Nephron progenitor cell (in vitro differentiated cells): ENCODE results near the gene RADIL.

Experiments
- DNase-seq: peaks from one replicate; pipeline ENCODE4 v3.0.0; 2021
- H3K27ac Mint-ChIP-seq: 2 replicates; pipeline ENCODE4 v1.8.0; 2021; ENCODE audit warnings: mild to moderate bottlenecking, moderate library complexity, mixed read lengths
- H3K27me3 Mint-ChIP-seq: 2 replicates; pipeline ENCODE4 v1.8.0; 2021; ENCODE audit warnings: mild to moderate bottlenecking, low read depth, mixed read lengths; ENCODE audit not compliant: poor library complexity
- H3K36me3 Mint-ChIP-seq: 2 replicates; pipeline ENCODE4 v1.8.0; 2021; ENCODE audit warnings: low read depth, mixed read lengths
- H3K4me1 Mint-ChIP-seq: 2 replicates; pipeline ENCODE4 v1.8.0; 2021; ENCODE audit warnings: mixed read lengths
- H3K4me3 Mint-ChIP-seq: 2 replicates; pipeline ENCODE4 v1.8.0; 2021; ENCODE audit warnings: mild to moderate bottlenecking, moderate library complexity, mixed read lengths
- H3K9me3 Mint-ChIP-seq: 2 replicates; pipeline ENCODE4 v1.8.0; 2021; ENCODE audit warnings: mild to moderate bottlenecking, moderate library complexity, mixed read lengths
- CTCF ChIP-seq: fragments of 200-600 bp; sonication (generic); IDR thresholded peaks from 2 replicates; pipeline ENCODE4 v1.5.0; 2021; ENCODE audit warnings: antibody characterized with exemption

The RADIL gene

GRCh38 chr7:4841836-4842235 lies 41.7 kb downstream of the RADIL start:
- no peaks in the 10 kb centered on the region for H3K36me3 Mint-ChIP-seq
- H3K9me3 Mint-ChIP-seq: no peaks in the 10 kb centered on the region
- no peak overlapping the region for H3K27ac Mint-ChIP-seq
- DNase-seq: no peak
- H3K27me3 Mint-ChIP-seq: peaks cover 6% of the 10 kb centered on the region
- no peak overlapping the region for H3K4me3 Mint-ChIP-seq
- peaks cover 39% of the 10 kb centered on the region for H3K4me1 Mint-ChIP-seq
- no peak for TF ChIP-seq CTCF

GRCh38 chr7:4841007-4841784 lies 42.3 kb downstream of the RADIL start:
- H3K36me3 Mint-ChIP-seq: no peaks in the 10 kb centered on the region
- H3K4me1 Mint-ChIP-seq: peaks cover 41% of the 10 kb centered on the region
- H3K27me3 Mint-ChIP-seq: peaks cover 6% of the 10 kb centered on the region
- no peak for TF ChIP-seq CTCF
- no peaks in the 10 kb centered on the region for H3K9me3 Mint-ChIP-seq
- no peak overlapping the region for H3K27ac Mint-ChIP-seq
- no peak overlapping the region for H3K4me3 Mint-ChIP-seq
- no peak for DNase-seq

GRCh38 chr7:4840079-4840501 lies 43.4 kb downstream of the RADIL start:
- no peak overlapping the region for H3K4me3 Mint-ChIP-seq
- no peak for TF ChIP-seq CTCF
- H3K9me3 Mint-ChIP-seq: no peaks in the 10 kb centered on the region
- peaks cover 33% of the 10 kb centered on the region for H3K4me1 Mint-ChIP-seq
- H3K36me3 Mint-ChIP-seq: no peaks in the 10 kb centered on the region
- peaks cover 6% of the 10 kb centered on the region for H3K27me3 Mint-ChIP-seq
- DNase-seq: no peak
- H3K27ac Mint-ChIP-seq: no peak overlapping the region

GRCh38 chr7:4838626-4839334 lies 44.7 kb downstream of the RADIL start:
- no peak overlapping the region for H3K4me3 Mint-ChIP-seq
- no peaks in the 10 kb centered on the region for H3K36me3 Mint-ChIP-seq

GRCh38 chr7:4837803-4838625 lies 45.5 kb downstream of the RADIL start:
- DNase-seq: no peak
- peaks cover 3% of the 10 kb centered on the region for H3K27me3 Mint-ChIP-seq

More at GRCh38 chr7:4838626-4839334, 44.7 kb downstream of the RADIL start:
- Mint-ChIP-seq H3K9me3 (no peaks in the 10 kb centered on the region), H3K27me3 (peaks cover 3% of the 10 kb centered on the region), H3K27ac (no peak overlapping the region), H3K4me1 (peaks cover 33% of the 10 kb centered on the region)
- TF ChIP-seq CTCF: no peak
- no peak for DNase-seq

More at GRCh38 chr7:4837803-4838625, 45.5 kb downstream of the RADIL start:
- no peaks in the 10 kb centered on the region for H3K9me3 Mint-ChIP-seq
- no peak overlapping the region for H3K27ac Mint-ChIP-seq
- no peaks in the 10 kb centered on the region for H3K36me3 Mint-ChIP-seq
- peaks cover 29% of the 10 kb centered on the region for H3K4me1 Mint-ChIP-seq
- no peak for TF ChIP-seq CTCF
- no peak overlapping the region for H3K4me3 Mint-ChIP-seq
